Retinal pigment epithelial cell (primary cell): Measurements from ENCODE around the gene ZDHHC21.
"Not testable (repeated sequence)": the region's sequence is repeated elsewhere in the genome, so short reads cannot be mapped to it uniquely, and the experiment has no call there.

Source experiments
- DNase-seq: peaks from one replicate; pipeline ENCODE4 v3.0.0-alpha.2; 2010; ENCODE audit warnings: low read depth
- H3K4me3 ChIP-seq: 2 replicates; pipeline ENCODE4 v1.5.1; 2011; ENCODE audit warnings: mild to moderate bottlenecking, low read length, control low read depth, moderate library complexity
- TF ChIP-seq, protein P1 (sequence below): conservative IDR thresholded peaks from 2 replicates; pipeline ENCODE4 v1.5.1; 2011; ENCODE audit warnings: low read depth, low read length, control low read depth, inconsistent platforms

The ZDHHC21 gene

DNA sequence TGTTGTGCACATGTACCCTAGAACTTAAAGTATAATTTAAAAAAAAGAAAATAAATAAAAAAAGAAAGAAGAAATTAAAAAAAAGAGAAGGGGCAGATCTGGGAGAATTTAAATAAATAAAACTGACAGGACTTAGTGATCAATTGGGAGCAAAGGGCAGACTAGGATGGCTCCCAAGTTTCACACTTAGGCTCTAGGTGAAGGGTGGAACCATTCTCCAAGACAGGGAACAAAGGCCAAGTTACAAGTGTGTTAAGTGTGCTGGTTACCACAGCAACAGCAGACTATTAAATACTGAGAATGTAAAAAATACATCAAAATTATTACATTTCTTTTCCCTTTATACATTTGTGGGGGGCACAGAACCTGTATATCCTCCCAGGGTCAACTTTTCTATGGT lies 7.1 kb downstream of the ZDHHC21 start:
- TF ChIP-seq, protein P1, sequence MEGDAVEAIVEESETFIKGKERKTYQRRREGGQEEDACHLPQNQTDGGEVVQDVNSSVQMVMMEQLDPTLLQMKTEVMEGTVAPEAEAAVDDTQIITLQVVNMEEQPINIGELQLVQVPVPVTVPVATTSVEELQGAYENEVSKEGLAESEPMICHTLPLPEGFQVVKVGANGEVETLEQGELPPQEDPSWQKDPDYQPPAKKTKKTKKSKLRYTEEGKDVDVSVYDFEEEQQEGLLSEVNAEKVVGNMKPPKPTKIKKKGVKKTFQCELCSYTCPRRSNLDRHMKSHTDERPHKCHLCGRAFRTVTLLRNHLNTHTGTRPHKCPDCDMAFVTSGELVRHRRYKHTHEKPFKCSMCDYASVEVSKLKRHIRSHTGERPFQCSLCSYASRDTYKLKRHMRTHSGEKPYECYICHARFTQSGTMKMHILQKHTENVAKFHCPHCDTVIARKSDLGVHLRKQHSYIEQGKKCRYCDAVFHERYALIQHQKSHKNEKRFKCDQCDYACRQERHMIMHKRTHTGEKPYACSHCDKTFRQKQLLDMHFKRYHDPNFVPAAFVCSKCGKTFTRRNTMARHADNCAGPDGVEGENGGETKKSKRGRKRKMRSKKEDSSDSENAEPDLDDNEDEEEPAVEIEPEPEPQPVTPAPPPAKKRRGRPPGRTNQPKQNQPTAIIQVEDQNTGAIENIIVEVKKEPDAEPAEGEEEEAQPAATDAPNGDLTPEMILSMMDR = no peak
- no peak overlapping the region for H3K4me3 ChIP-seq

GRCh38 chr9:14682616-14683015 lies 10.6 kb downstream of the ZDHHC21 start:
- H3K4me3 ChIP-seq, DNase-seq: not testable (repeated sequence)

More for the DNA sequence above, 7.1 kb downstream of the ZDHHC21 start:
- no peak for DNase-seq

GRCh38 chr9:14678776-14679175 lies 14.5 kb downstream of the ZDHHC21 start:
- DNase-seq = no peak
- H3K4me3 ChIP-seq = no peak overlapping the region
- TF ChIP-seq, protein P1 = no peak

DNA sequence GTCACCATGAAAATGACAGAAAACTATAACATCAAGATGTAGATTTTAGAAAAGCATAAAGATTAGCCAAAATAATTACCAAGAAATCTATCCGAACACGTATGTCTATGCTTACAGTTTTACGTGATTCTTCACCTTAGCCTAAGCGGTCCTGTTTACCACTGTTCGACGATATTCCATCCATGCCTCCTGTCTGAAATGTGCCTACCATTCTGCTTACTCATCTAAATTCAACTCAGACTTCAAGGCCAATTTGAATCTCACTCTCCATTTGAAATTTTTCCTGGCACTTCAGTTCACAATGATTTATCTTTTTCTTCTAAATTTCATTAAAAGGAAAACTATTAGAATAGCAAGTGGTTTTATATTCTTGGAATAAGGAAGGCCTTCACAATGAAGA lies 15.4 kb downstream of the ZDHHC21 start:
- TF ChIP-seq, protein P1 = no peak
- H3K4me3 ChIP-seq = no peak overlapping the region
- DNase-seq = no peak

DNA sequence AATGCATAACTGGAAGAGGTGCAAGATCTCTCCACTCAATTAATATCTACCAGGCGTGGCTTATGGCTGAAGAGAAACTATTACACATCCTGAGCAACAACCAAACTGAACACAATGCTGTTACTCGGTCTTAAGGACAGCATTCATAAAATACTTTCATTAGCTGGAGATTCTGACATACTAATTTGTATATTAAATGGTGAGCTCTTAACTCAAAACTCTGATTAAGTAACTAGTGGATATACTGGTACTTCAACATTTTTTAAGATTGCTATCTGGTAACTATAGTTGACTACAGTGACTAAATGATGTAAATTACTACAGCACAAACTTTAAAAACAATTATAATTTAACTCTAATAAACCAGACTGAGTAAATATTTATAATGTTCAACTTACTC lies 15.8 kb downstream of the ZDHHC21 start:
- DNase-seq = no peak
- no peak overlapping the region for H3K4me3 ChIP-seq
- TF ChIP-seq, protein P1 = no peak

DNA sequence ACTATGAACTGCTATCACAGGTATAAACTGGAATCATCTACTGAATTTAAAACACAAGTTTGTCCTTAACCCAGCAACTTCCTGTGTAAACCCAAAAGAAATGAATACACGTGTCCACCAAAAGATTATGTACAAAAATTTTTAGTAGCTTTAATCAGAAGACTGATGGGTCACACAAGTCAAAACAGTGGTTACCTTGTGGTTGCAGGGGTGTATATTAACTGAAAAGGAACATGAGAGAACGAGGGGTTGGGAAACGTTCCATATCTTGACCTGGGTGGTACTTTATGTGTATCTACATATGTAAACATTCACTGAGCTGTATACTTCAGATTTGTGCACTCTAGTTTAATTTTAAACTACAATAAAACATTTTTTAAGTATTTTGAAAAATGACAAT lies 18.6 kb downstream of the ZDHHC21 start:
- TF ChIP-seq, protein P1 = no peak
- DNase-seq = no peak
- H3K4me3 ChIP-seq = no peak overlapping the region

- no peak overlapping the region for H3K4me3 ChIP-seq
- no peak for DNase-seq
- TF ChIP-seq, protein P1 = no peak
Measured at GRCh38 chr9:14671377-14671776, 21.9 kb downstream of the ZDHHC21 start.

GRCh38 chr9:14670718-14671117 lies 22.5 kb downstream of the ZDHHC21 start:
- DNase-seq = no peak
- H3K4me3 ChIP-seq = no peak overlapping the region
- TF ChIP-seq, protein P1 = no peak

- not testable (repeated sequence) for DNase-seq, H3K4me3 ChIP-seq
Measured at GRCh38 chr9:14664022-14664421, 29.2 kb downstream of the ZDHHC21 start.
